ENCODE data around the gene PKIB. TPM values are rescaled to one million over a fixed set of nuclear protein-coding genes. Genes with fewer than 3 reads are reported as not detected.

The PKIB gene
- total and polyA plus RNA-seq, 2 donors (not counting 3 experiments of a cell fraction or from before 2014, with no cell fraction given), result not detected

DNA sequence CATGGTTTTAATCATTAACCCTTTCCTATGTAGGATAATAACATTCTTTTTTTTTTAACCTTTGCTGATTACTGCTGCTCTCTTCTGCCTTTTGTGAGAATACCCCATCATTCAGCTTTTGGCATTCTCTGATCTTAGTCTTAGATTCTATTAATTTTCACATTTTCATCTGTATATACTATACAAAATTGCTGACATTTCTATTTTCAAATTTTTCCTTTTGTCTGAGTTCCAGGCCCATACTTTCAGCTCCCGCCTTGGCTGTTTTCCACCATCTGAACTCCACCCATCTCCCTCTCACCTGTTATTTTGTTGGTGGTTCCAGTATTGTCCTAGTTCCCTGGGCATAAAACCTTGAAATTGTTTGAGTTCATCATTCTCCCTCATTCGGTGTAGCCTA lies 59.2 kb downstream of the PKIB start:
- BruUV-seq (replicated peaks), result no TSS peak
- POLR2A ChIA-PET, result no interaction called here
- CTCF ChIA-PET, result no interaction called here

More for the DNA sequence above, 59.2 kb downstream of the PKIB start:
- Histone ChIP-seq H3K36me3 (ENCODE audit: control insufficient read depth in 2 of 2, extremely low read depth in 1 of 2, insufficient read depth in 2 of 2, low read length in 2 of 2) (no peaks in the 10 kb centered on the region), H3K27ac (ENCODE audit: insufficient read depth, low read depth, low read length) (no peak overlapping the region), H3K79me2 (ENCODE audit: control insufficient read depth, insufficient read depth, low read length) (no peaks in the 10 kb centered on the region), H3K9me3 (replicated peaks; ENCODE audit: control insufficient read depth, insufficient read depth, low read length) (no peaks in the 10 kb centered on the region), H4K20me1 (replicated peaks; ENCODE audit: control insufficient read depth, extremely low read depth, insufficient read depth, low read length) (no peaks in the 10 kb centered on the region), H3K4me3 (replicated peaks in 1 of 3; ENCODE audit: insufficient read depth in 1 of 3, low read depth in 1 of 3, low read length in 3 of 3) (no peak overlapping the region), H3K4me1 (ENCODE audit: control insufficient read depth, extremely low read depth, insufficient read depth, low read length) (no peaks in the 10 kb centered on the region), H3K9ac (replicated peaks; ENCODE audit: extremely low read depth, insufficient read depth, low read length) (no peak overlapping the region), H2AFZ (ENCODE audit: low read depth, low read length) (no peak overlapping the region), H3K27me3 (ENCODE audit: control insufficient read depth in 2 of 2, insufficient read depth in 2 of 2, low read length in 2 of 2) (no peaks in the 10 kb centered on the region), H3K9me1 (replicated peaks; ENCODE audit: control insufficient read depth, extremely low read depth, insufficient read depth, low read length) (no peaks in the 10 kb centered on the region), H3K4me2 (ENCODE audit: insufficient read depth, low read length) (no peak overlapping the region)
- DNase-seq (ENCODE audit: low read depth, low spot score) (no peak), FAIRE-seq (no peak)
- dilution Hi-C loops (cut with MboI; ENCODE audit: extremely low pct_ligation_motif_present, low sequenced_read_pairs), result no loop called here
- intact Hi-C loops (cut with micrococcal nuclease), result no loop called here
- TF ChIP-seq EZH2 (IDR thresholded peaks at IDR 0.05; ENCODE audit: borderline replicate concordance, low read depth, low read length, severe bottlenecking) (no peak), MYC (IDR thresholded peaks at IDR 0.05; ENCODE audit: low read depth, low read length) (no peak), FOS (IDR thresholded peaks at IDR 0.05; ENCODE audit: borderline replicate concordance, insufficient read depth, low read length) (no peak), JUN (IDR thresholded peaks at IDR 0.05; ENCODE audit: borderline replicate concordance, insufficient read depth, insufficient read length, low read depth) (no peak), POLR2AphosphoS5 (IDR thresholded peaks at IDR 0.05; ENCODE audit: insufficient read depth, low read depth, low read length) (no peak), POLR2A (IDR thresholded peaks at IDR 0.05; ENCODE audit: low read depth, low read length) (no peak), GATA2 (IDR thresholded peaks at IDR 0.05; ENCODE audit: insufficient read depth, insufficient read length, low read depth, low read length) (no peak)
- TF ChIP-seq, protein P1, sequence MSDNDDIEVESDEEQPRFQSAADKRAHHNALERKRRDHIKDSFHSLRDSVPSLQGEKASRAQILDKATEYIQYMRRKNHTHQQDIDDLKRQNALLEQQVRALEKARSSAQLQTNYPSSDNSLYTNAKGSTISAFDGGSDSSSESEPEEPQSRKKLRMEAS (IDR thresholded peaks at IDR 0.05; ENCODE audit: insufficient read depth, insufficient read length), result no peak
- TF ChIP-seq, protein P2, sequence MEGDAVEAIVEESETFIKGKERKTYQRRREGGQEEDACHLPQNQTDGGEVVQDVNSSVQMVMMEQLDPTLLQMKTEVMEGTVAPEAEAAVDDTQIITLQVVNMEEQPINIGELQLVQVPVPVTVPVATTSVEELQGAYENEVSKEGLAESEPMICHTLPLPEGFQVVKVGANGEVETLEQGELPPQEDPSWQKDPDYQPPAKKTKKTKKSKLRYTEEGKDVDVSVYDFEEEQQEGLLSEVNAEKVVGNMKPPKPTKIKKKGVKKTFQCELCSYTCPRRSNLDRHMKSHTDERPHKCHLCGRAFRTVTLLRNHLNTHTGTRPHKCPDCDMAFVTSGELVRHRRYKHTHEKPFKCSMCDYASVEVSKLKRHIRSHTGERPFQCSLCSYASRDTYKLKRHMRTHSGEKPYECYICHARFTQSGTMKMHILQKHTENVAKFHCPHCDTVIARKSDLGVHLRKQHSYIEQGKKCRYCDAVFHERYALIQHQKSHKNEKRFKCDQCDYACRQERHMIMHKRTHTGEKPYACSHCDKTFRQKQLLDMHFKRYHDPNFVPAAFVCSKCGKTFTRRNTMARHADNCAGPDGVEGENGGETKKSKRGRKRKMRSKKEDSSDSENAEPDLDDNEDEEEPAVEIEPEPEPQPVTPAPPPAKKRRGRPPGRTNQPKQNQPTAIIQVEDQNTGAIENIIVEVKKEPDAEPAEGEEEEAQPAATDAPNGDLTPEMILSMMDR (IDR thresholded peaks at IDR 0.05; ENCODE audit: extremely low read depth in 1 of 2, insufficient read depth in 1 of 2, low read depth in 1 of 2, low read length in 2 of 2), result no peak

Data from endothelial cell of umbilical vein (primary cell).